Gastrocnemius medialis (tissue), 4 donors: Measurements from ENCODE around the gene TAS2R46.

ENCODE experiments used
- CTCF ChIP-seq, 5 experiments: fragments of 450-650 bp in 3 of 5; fragments of 200-600 bp in 2 of 5; sonication (generic) in 2 of 5; IDR thresholded peaks in 4 of 5; conservative IDR thresholded peaks in 1 of 5; 1 replicate in 4 of 5; 2 replicates in 1 of 5; pipeline ENCODE4 v1.5.1; 2016 to 2019; ENCODE audit warnings: antibody characterized with exemption in 5 of 5, mild to moderate bottlenecking in 3 of 5, moderate library complexity in 3 of 5
- POLR2A ChIP-seq, 2 donors: fragments of 450-650 bp; IDR thresholded peaks; one replicate each; pipeline ENCODE4 v1.6.1; 2017; ENCODE audit warnings: antibody characterized with exemption in 2 of 2, mild to moderate bottlenecking in 2 of 2, moderate library complexity in 2 of 2

DNA sequence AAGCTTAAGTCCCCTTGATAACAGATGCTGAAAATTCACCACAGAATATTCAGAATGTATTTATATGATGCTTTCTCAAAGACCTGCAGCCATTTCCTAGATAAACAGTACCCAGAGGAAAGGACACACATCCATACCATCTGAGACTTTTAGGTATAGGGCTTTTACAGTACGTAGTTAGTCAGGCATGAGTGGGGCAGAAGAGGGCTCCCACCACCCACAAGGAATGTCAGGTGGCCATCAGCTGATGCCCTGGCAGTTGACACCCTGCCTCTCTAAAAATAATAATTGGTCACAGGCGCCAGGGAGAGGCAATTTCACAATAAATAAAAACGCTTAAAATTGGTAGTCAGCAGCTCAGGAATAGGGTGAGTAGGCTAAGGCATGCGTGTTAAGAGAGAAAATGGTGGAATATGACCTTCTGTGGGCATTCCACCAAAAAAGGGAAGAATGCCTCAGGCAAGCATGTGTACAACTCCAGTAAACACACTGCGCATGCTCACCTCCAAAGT, 7.8 kb upstream of the TAS2R46 start:
- no peak for TF ChIP-seq POLR2A (IDR thresholded peaks at IDR 0.05)
- TF ChIP-seq CTCF (IDR thresholded peaks at IDR 0.05 in 4 of 5, conservative IDR thresholded peaks at IDR 0.05 in 1 of 5) = no peak
